AG04449 (cell line): ENCODE data around the gene GRK3.
"Not testable (repeated sequence)": the region's sequence is repeated elsewhere in the genome, so short reads cannot be mapped to it uniquely, and the experiment has no call there.

ENCODE experiments used
- CTCF ChIA-PET: fragments of 350-600 bp; formaldehyde crosslinking; extraction: SDS; loops from one replicate; lab custom pipeline; 2021; ENCODE audit warnings: antibody characterized with exemption; lab: Yijun Ruan, JAX
- POLR2A ChIA-PET: fragments of 400-600, 350-600 bp; formaldehyde crosslinking; extraction: SDS; loops from one replicate; lab custom pipeline; 2020; ENCODE audit warnings: antibody characterized with exemption, inconsistent platforms; lab: Yijun Ruan, JAX
- DNase-seq: peaks from one replicate; pipeline ENCODE4 v3.0.0-alpha.2; 2010; ENCODE audit warnings: low read depth, low spot score
- H3K4me3 ChIP-seq: 2 replicates; pipeline ENCODE4 v1.5.1; 2011; ENCODE audit warnings: low read depth, mild to moderate bottlenecking, control low read depth, low read length
- CTCF ChIP-seq: IDR thresholded peaks from one replicate; pipeline ENCODE4 v1.5.1; 2011; ENCODE audit warnings: mild to moderate bottlenecking, moderate library complexity, low read length, control low read depth, inconsistent platforms; ENCODE audit not compliant: insufficient read depth; ENCODE audit errors: missing control alignments

GRK3 gene

DNA sequence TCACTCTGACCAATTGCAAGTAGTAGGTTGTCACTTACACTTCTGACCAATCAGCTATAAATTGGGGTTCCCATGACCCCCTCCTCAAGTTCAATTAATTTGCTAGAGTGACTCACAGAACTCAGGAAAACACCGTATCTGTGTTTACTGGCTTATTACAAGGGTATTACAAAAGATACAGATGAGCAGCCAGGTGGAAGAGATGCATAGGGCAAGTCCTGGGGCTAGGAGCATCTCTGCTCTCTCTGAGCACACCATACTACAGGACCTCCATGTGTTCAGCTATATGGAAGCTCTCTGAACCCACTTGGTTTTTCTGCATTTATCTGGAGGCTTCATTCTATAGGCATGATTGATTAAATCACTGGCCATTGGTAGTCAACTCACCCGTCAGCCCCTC lies 11.3 kb upstream of the GRK3 start:
- no peak for TF ChIP-seq CTCF
- POLR2A ChIA-PET: no interaction called here
- no peak for DNase-seq
- CTCF ChIA-PET: interaction anchor here (1.5 kb wide), 1 partner anchor 10 kb away, joined by 3 read pairs; no protein-coding TSS in a partner anchor
- no peak overlapping the region for H3K4me3 ChIP-seq

DNA sequence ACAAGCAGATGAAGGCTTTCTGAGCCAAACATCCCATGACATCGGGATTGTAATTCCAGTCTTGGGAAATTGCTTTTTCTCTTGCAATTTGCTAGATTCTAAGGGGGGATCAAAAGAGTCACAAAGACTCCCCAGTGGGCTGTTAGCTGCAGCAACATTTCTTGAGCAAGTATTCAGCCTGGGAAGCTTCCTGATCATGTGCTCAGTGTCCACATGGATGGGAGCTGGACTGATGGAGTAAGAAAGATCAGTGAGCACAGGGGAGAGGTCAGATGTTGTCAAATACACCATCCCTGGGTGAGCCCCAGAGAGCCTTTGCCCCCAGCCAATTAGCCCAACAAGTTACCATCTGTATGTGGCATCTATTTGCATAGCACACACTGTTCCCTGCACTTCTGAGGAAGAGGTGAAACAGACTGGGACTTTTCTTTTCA lies 10.2 kb upstream of the GRK3 start:
- no peak for TF ChIP-seq CTCF
- ChIA-PET POLR2A (no interaction called here), CTCF (interaction anchor here (1.5 kb wide), 1 partner anchor 9 kb away, joined by 3 read pairs; no protein-coding TSS in a partner anchor)
- no peak overlapping the region for H3K4me3 ChIP-seq
- DNase-seq: no peak

DNA sequence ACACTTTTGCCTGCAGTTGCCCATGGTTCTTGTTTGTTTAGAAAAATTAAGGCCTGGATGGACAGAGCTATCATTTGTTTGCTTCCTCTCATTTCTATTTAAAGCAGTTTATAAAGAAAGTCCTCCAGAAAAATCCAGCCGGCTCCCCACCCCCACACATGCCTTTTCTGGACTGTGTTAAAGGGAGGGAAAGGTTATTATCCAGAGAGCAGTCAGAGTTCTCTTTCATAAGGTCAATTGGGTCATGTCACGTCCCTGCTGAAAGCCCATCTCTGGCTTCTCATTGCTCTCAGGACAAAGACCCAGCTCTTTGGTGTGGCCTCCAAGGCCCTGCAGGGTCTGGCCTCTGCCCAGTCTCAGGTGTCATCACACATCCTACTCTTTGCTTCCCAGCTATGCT lies 9.8 kb upstream of the GRK3 start:
- no peak for DNase-seq
- POLR2A ChIA-PET: no interaction called here
- H3K4me3 ChIP-seq: no peak overlapping the region
- CTCF ChIA-PET: interaction anchor here (1.5 kb wide), 1 partner anchor 9 kb away, joined by 3 read pairs; no protein-coding TSS in a partner anchor
- no peak for TF ChIP-seq CTCF

DNA sequence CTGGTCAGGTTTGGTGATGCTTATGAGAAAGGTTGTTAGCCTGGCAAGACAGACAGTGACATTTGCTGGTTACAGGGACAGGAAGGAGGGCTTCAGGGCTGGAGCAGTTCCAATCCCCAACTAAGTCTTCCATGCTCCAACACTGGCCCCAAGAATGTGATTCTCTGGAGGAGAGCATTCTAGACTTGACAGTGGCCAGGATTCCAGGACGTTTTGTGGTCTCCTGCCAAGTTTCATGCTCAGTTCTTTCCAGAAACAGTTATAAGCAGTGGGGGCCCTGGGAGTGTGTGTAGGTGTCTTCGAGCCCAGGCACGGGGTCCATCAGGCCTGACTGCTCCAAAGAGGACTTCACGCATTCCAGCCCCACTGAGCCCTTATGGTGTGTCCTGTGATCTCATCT lies 8.9 kb upstream of the GRK3 start:
- no peak overlapping the region for H3K4me3 ChIP-seq
- DNase-seq: no peak
- no peak for TF ChIP-seq CTCF
- ChIA-PET POLR2A (no interaction called here), CTCF (no interaction called here)

- DNase-seq: no peak
- TF ChIP-seq CTCF: no peak
- CTCF ChIA-PET: no interaction called here
- POLR2A ChIA-PET: no interaction called here
- no peak overlapping the region for H3K4me3 ChIP-seq
Observed at GRCh38 chr22:25557218-25557617, 7.3 kb upstream of the GRK3 start.

DNA sequence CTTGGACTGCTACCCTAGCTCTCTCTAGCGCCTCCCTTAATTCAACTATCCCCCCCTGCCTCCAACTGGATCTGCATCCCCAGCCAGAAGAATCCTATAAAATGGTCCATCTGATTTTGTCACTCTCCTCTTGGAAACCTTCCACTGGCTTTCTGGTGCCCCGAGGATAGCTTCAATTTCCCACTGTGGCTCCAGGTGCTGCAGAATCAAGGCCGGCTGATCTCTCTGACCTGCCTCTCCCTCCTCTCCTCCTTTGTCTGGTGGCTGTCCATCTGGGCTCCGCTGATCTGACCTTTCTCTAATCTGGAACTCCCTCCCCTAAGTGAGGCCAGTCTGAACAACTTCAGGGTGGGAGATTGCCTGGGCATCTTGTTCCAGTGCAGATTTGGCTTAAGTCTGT lies 6.1 kb upstream of the GRK3 start:
- H3K4me3 ChIP-seq: no peak overlapping the region
- DNase-seq: no peak
- ChIA-PET CTCF (no interaction called here), POLR2A (no interaction called here)
- no peak for TF ChIP-seq CTCF

- H3K4me3 ChIP-seq, POLR2A ChIA-PET, DNase-seq, CTCF ChIA-PET: not testable (repeated sequence)
Observed at GRCh38 chr22:25559910-25560309, 4.6 kb upstream of the GRK3 start.

- CTCF ChIA-PET, POLR2A ChIA-PET, DNase-seq, H3K4me3 ChIP-seq: not testable (repeated sequence)
Observed at GRCh38 chr22:25561182-25561581, 3.3 kb upstream of the GRK3 start.

- POLR2A ChIA-PET, DNase-seq, CTCF ChIA-PET, H3K4me3 ChIP-seq: not testable (repeated sequence)
Observed at GRCh38 chr22:25561927-25562326, 2.5 kb upstream of the GRK3 start.
